NCI-H1105 treated with DMSO at 0.1 percent for 48 hours (cell line): ENCODE data around the gene DHRS9.
"Not testable (repeated sequence)": the region's sequence is repeated elsewhere in the genome, so short reads cannot be mapped to it uniquely, and the experiment has no call there.

Experiments
- DNase-seq: peaks from one replicate; lab custom pipeline; 2025; lab: John Stamatoyannopoulos, UW

The DHRS9 gene

DNA sequence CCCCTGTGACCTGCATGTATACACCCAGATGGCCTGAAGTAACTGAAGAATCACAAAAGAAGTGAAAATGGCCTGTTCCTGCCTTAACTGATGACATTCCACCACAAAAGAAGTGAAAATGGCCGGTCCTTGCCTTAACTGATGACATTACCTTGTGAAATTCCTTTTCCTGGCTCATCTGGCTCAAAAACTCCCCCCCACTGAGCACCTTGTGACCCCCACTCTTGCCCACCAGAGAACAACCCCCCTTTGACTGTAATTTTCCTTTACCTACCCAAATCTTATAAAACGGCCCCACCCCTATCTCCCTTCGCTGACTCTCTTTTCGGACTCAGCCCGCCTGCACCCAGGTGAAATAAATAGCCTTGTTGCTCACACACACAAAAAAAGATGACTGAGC is 67.1 kb downstream of the DHRS9 start:
- DNase-seq, result not testable (repeated sequence)

DNA sequence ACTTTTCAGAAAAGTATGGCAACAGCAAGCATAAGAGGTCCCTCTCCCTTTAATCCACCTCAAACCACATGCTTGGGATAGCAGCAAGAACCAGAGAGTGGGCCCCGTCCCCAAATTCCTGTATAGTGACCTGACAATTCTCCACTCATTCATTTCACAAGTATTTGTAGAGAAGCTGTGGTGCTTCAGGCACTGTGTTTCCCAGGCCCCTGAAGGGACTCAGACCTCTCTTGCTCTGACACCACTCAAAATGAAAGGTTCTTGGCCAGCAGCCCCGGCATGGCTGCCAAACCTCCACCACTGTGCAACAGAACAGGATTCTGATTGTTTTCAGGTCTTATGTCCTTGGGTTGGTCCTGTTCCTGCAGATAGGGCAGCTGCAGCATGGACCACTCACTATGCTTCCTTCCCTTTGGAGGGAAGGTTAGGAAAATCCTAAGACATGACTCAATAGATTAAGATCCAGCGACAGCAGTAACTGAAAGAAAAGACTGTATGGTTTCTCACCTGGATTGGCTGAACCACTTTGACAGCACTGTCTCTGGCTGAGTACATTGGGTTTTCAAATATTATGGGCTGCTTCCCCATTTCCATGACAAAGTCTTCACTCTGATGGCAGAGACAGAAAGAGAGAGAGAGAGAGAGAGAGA is 67.6 kb downstream of the DHRS9 start:
- DNase-seq, result no peak

DNA sequence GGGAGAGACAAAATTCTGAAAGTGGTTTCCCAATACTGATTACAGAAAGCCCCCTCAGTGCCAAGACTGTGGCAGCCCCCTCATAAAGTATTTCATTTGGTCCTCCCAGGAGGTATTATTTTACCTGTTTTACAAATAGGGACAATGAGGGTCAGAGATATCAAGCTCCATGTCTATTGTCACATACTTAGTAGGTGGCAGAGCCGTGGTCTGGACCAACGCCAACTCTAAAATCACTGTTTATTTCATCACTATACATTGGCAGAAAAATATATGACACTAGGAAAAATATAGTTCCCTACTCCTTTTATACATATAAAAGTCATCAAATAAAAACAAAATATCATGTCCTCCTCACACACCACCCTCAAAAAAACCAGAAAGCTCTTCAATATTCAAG is 68.6 kb downstream of the DHRS9 start:
- no peak for DNase-seq

DNA sequence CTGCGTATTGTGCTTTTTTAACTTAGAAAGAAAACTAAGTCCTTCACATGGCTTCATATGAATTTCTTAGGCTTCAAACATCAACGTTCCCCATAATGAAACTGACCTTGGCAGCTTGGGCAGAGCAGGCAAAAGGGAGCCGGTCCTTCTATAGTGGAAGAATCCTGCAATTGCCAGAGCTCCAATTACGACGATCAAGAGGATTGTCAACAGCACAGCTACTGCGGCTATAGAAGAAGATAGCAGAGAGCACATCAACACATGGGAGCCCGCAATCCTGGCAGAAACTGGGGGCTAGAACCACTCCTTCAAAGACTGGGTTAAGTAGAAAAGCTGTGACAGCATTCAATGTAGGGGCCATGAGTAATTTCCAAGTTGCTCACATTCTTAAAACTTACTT is 69.8 kb downstream of the DHRS9 start:
- no peak for DNase-seq

DNA sequence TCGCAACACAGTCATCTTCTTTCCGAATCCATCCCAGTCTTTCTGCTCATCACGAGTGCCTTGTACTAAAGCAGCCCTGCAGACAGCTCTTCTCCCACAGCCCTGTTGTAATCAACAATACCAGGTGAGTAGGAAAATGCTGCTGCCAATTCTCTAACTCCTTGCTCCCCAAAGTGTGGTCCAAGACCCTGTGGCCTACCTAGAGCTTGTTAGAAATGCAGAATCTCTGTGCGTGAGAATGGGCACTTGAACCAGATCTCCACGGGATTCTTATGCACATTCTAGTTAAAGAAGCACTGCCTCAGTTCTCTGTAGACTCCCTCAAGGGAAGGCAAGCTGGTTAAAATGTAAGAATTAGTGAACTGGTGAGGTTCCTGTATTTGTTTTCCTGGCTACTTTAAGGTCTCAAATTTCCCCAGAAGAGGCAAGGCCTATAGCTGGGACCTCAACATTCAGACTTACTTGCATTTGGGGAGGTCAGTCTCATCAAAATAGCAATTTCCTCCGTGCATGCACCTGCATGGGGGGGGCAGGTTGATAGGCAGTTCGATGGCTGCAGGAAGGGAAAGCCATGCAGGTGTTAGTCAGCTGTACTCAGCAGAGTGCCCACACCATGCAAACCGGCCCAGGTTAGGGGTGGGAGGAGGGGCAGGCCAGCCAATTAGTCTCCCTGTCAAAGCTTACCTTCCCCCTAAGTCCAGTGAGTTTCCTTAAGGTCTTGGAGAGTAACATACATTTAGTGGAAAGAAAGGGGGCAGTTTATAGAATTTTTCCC is 70.8 kb downstream of the DHRS9 start:
- no peak for DNase-seq

DNA sequence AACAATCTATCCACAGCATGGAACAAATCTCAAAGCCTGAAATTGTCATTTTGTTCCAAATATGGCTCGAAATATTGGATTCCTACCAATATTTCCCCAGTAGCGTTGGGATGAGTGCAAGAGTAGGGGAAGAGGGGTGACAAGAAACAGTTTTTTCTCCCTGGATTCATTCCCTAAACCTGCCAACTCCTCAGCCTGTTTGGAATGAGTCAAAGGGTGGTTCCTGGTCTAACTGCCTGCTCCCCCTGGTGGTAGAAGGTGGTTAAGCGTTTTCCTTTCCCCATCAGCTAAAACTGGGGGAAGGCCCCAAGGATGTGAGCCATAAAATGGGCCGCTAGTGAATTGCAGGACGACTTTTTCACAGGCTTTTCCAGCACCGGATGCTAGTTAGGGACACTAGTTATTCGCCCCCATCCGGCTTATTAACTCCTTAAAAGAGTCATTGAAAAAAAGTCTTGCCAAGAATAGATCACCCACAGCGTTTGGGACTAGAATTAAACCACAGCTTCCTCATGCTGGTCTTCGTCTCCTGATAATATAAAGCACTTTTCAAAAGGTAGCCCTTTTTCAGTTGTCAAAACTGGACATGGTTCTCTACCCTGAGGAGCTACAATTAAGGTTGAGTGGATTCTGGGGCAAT is 72.5 kb downstream of the DHRS9 start:
- DNase-seq, result peak; percentile 19

DNA sequence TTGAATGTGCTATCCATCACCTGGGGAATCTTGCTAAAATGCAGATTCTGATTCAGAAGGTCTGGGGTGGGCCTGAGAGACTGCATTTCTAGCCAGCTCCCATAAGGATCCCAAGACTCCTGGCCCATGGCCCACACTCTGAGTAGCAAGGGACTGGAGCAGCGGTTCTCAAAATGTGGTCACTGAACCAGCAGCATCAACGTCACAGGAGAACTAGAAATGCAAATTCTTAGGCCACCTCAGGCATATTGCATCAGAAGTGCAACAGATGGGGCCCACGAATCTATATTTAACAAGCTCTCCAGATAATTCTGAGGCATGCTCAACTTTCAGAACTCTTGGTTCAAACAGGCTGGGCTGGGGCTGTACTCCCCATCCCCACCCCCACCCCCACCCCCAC is 74.6 kb downstream of the DHRS9 start:
- no peak for DNase-seq
